SHP77 (cell line): ENCODE measurements around the gene ARHGEF26.

Experiments used
- DNase-seq, 2 experiments: peaks; one replicate each; lab custom pipeline; 2025; lab: John Stamatoyannopoulos, UW

Gene ARHGEF26

GRCh38 chr3:154252759-154253638, 131.8 kb downstream of the ARHGEF26 start:
- DNase-seq = peak; percentile 73 to 76

GRCh38 chr3:154254527-154254926, 133.3 kb downstream of the ARHGEF26 start:
- DNase-seq = no peak

DNA sequence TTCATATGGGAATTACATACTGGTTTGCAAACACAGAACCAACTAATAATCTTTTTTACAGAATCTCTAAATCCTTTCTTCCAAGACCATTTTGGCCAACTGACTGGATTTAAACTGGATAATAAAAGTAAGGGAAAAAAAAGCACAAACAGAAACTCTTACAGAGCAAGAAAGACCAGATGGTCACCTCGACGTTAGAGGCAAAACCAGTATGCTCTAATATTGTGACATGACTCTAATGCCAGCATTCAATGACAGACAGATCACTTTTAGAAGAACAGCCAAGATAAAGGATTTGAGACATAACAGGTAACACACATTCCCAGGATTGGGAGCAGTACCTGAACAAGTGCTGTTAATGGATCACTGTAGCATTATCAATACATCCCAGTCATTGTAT, 152.2 kb downstream of the ARHGEF26 start:
- no peak for DNase-seq

- no peak for DNase-seq
Measured at GRCh38 chr3:154274348-154274747, 153.2 kb downstream of the ARHGEF26 start.

DNA sequence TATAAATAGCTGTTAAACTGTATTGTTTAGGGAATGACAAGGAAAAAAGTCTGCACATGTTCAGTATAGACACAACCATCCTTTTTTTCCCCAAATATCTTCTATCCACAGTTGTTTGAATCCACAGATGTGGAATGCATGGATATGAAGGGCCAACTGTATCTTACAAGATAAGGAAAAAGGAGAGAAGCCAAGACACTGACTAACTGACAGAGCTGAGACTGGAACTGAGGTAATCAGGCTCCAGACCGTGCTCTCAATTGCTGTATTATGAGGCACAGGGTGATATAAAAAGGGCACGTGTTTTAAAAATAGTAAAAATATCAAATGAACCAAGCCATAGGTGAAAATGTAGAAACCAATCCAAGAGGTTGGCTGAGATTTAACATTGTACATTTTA, 154.1 kb downstream of the ARHGEF26 start:
- no peak for DNase-seq

DNA sequence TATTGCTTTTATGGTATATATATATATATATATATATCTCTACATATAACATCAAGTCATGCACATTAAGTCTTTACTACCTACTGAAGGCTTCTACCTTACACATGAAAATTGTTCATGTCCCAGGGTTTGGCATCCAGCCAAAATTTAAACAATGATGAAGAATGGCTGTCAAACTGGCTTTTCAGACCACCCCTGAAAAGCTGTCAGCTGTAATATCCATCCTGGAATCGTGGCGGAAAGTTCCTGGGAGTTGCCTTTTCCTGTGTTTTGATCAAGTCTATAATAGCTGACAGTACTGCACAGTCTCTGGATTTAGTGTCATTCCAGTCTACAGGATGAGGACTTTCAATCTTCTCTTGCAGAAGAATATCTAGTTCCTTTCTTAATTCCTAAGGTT, 154.8 kb downstream of the ARHGEF26 start:
- DNase-seq = no peak

GRCh38 chr3:154280161-154280560, 159.0 kb downstream of the ARHGEF26 start:
- DNase-seq = no peak

GRCh38 chr3:154285221-154285620, 164.0 kb downstream of the ARHGEF26 start:
- DNase-seq = no peak

- DNase-seq = no peak
Measured at GRCh38 chr3:154290187-154290586, 169.0 kb downstream of the ARHGEF26 start.

GRCh38 chr3:154294016-154294415, 172.8 kb downstream of the ARHGEF26 start:
- no peak for DNase-seq

DNA sequence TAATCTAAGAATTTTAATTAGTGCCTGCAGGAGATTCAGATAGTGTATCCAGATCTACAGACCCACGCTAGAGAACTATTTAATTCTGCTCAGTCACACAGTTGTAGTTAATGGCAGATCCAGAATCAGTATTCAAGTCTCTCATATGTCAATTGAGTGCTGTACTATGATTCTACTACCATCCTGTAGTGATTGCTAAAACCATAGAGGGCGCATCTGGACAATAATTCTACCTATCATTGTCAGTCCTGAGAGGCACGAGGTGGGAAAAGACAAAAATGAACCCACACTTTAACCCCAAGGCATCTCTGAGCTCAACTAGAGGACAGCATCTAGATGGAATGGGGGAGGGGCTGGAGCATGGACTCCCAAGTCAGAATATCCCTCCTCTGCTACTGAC, 180.4 kb downstream of the ARHGEF26 start:
- DNase-seq = peak in 1 of 2 experiments; percentile 1

DNA sequence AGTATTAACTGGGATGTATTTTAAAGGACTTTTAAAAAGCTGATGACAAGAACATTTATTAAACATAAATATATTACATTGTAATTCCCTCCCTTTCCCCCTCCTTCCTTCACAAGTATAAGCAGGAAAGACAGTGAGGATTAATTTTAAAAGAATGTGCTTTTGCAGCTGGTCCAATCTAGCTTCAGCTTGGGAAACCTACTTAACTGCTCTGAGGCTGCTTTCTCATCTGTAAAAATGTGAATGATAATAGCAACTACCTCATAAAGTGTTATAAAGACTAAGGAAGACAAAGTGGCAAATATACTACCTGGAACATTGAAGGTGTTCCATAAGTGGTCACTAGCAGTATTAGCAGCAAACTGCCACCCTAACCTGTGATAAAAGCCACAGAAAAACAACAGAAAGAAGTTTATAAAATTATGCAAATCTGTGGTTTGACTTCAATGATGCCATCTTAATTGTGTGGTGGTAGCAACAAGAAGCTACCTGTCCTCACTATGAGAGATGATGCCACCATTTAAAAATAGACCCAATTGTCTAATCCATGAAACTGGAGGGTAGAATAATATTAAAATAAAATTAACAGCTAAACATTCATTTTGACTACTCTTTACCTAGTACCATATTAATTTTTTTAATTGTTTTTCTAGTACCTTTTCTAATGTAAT, 183.1 kb downstream of the ARHGEF26 start:
- DNase-seq = no peak

- DNase-seq = no peak
Measured at GRCh38 chr3:154304936-154305335, 183.7 kb downstream of the ARHGEF26 start.

DNA sequence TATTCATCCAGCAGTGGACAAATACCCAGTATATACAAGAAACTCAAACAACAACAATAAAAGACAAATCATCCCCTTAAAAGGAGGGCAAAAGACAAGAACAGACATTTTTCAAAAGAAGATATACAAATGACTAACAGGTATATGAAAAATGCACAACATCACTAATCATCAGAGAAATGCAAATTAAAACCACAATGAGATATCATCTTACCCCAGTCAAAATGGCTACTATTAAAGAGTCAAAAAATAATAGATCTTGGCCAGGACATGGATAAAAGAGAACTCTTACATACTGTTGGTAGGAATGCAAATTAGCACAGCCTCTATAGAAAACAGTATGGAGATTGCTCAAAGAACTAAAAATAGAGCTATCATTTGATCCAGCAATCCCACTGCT, 186.2 kb downstream of the ARHGEF26 start:
- no peak for DNase-seq
